ENCODE data around the gene TNFRSF13B. TPM values are rescaled to one million over a fixed set of nuclear protein-coding genes. Genes with fewer than 3 reads are reported as not detected.

Gene TNFRSF13B
- total RNA-seq, 1 experiment from 2014 or later, result not detected

- POLR2A ChIA-PET, result no interaction called here
- DNase-seq (ENCODE audit: low read depth, low spot score), result no peak
- intact Hi-C loops (cut with micrococcal nuclease), result no loop called here
- Histone ChIP-seq H3K79me2 (ENCODE audit: insufficient read depth, low read length) (no peaks in the 10 kb centered on the region), H3K4me1 (ENCODE audit: control insufficient read depth in 1 of 2, insufficient read depth in 2 of 2, low read length in 2 of 2) (peaks cover 0 to 11% of the 10 kb centered on the region in 2 experiments; a peak in 2 of 4 replicates), H3K4me2 (ENCODE audit: low read length) (no peak overlapping the region), H3K4me3 (replicated peaks in 1 of 2; ENCODE audit: low read depth in 1 of 2, low read length in 2 of 2) (no peak overlapping the region), H3K36me3 (ENCODE audit: control insufficient read depth in 1 of 2, insufficient read depth in 2 of 2, low read length in 2 of 2) (no peaks in the 10 kb centered on the region), H3K27me3 (ENCODE audit: insufficient read depth, low read length) (no peaks in the 10 kb centered on the region), H3K9ac (ENCODE audit: low read length) (no peak overlapping the region), H2AFZ (ENCODE audit: low read depth, low read length, poor library complexity, severe bottlenecking) (no peak overlapping the region), H3K9me2 (ENCODE audit: insufficient read depth) (no peaks in the 10 kb centered on the region), H3K27ac (ENCODE audit: low read depth, low read length) (no peak overlapping the region), H3K9me3 (ENCODE audit: control insufficient read depth in 1 of 2, insufficient read depth in 1 of 2, low read depth in 1 of 2, low read length in 2 of 2) (no peaks in the 10 kb centered on the region), H4K20me1 (ENCODE audit: insufficient read depth) (no peaks in the 10 kb centered on the region)
- RAD21 ChIA-PET (ENCODE audit: low non-redundant PET in 1 of 2, low total read pairs in 2 of 2, uncharacterized antibody in 2 of 2, unreplicated experiment in 2 of 2), result no interaction called here
- ATAC-seq, result no peak
- no TSS peak for BruUV-seq (replicated peaks)
- CTCF ChIA-PET, result no interaction called here
- no peak for TF ChIP-seq CBX3 (IDR thresholded peaks at IDR 0.05; ENCODE audit: low read depth)
- no peak for TF ChIP-seq TCF7L2 (IDR thresholded peaks at IDR 0.05; ENCODE audit: borderline replicate concordance, extremely low read depth, insufficient read depth, insufficient read length)
- no peak for TF ChIP-seq EZH2 (IDR thresholded peaks at IDR 0.05)
- TF ChIP-seq CTCF (IDR thresholded peaks at IDR 0.05 in 2 of 3, conservative IDR thresholded peaks at IDR 0.05 in 1 of 3; ENCODE audit: borderline replicate concordance in 1 of 3, insufficient read depth in 1 of 3, low read depth in 2 of 3, low read length in 2 of 3), result no peak
- TF ChIP-seq FOSL1 (IDR thresholded peaks at IDR 0.05; ENCODE audit: low read depth), result no peak
- TF ChIP-seq EGR1 (IDR thresholded peaks at IDR 0.05; ENCODE audit: low read depth), result no peak
- no peak for TF ChIP-seq ZNF274 (IDR thresholded peaks at IDR 0.05; ENCODE audit: low read depth, low read length)
- no peak for TF ChIP-seq ZBTB33 (IDR thresholded peaks at IDR 0.05; ENCODE audit: extremely low read depth, insufficient replicate concordance, low read length)
- no peak for TF ChIP-seq EZH2phosphoT487 (IDR thresholded peaks at IDR 0.05; ENCODE audit: borderline replicate concordance)
- TF ChIP-seq MAX (IDR thresholded peaks at IDR 0.05), result no peak
- TF ChIP-seq CEBPB (IDR thresholded peaks at IDR 0.05; ENCODE audit: low read depth), result no peak
- TF ChIP-seq RAD21 (IDR thresholded peaks at IDR 0.05; ENCODE audit: low read depth), result no peak
- TF ChIP-seq REST (IDR thresholded peaks at IDR 0.05; ENCODE audit: low read depth), result no peak
- no peak for TF ChIP-seq SRF (IDR thresholded peaks at IDR 0.05; ENCODE audit: low read depth)
- TF ChIP-seq YY1 (IDR thresholded peaks at IDR 0.05; ENCODE audit: extremely low read depth, insufficient replicate concordance, low read depth, low read length), result no peak
- TF ChIP-seq ELF1 (IDR thresholded peaks at IDR 0.05; ENCODE audit: borderline replicate concordance, low read depth), result no peak
- no peak for TF ChIP-seq ATF3 (IDR thresholded peaks at IDR 0.05)
- no peak for TF ChIP-seq ZFX (IDR thresholded peaks at IDR 0.05)
- no peak for TF ChIP-seq SIN3A (IDR thresholded peaks at IDR 0.05; ENCODE audit: low read depth)
These were observed 53.5 kb downstream of the TNFRSF13B start for GRCh38 chr17:16918443-16918842.
